Measurements from ENCODE around the gene STON2.

GRCh38 chr14:81298911-81299310 is 101.2 kb downstream of the STON2 start:
- TF ChIP-seq CTCF (IDR thresholded peaks at IDR 0.05) (no peak), POLR2A (IDR thresholded peaks at IDR 0.05) (no peak)

Measured in uterus (tissue), 2 donors.